Mesendoderm (in vitro differentiated cells): ENCODE measurements around the gene SLC9B2. TPM values are rescaled to one million over a fixed set of nuclear protein-coding genes. Genes with fewer than 3 reads are reported as not detected.
A peak's percentile ranks its signal among the peaks of the same experiment; 100 is the strongest.

Experiments
- DNase-seq: peaks from one replicate; pipeline ENCODE4 v3.0.0; 2013
- H2AK5ac ChIP-seq: 2 replicates; pipeline ENCODE4 v1.6.1; 2013; ENCODE audit warnings: low read length, inconsistent platforms
- H2BK120ac ChIP-seq: 2 replicates; pipeline ENCODE4 v1.6.1; 2013; ENCODE audit warnings: low read depth, mild to moderate bottlenecking, low read length, moderate library complexity, mixed read lengths
- H2BK15ac ChIP-seq: replicated peaks from 2 replicates; pipeline ENCODE4 v1.6.1; 2013; ENCODE audit warnings: low read depth, mild to moderate bottlenecking, moderate library complexity
- H2BK5ac ChIP-seq: 2 replicates; pipeline ENCODE4 v1.6.1; 2013; ENCODE audit warnings: low read length, inconsistent platforms
- H3K18ac ChIP-seq: 2 replicates; pipeline ENCODE4 v1.6.1; 2013; ENCODE audit warnings: mild to moderate bottlenecking, low read length, mixed read lengths
- H3K23ac ChIP-seq: one replicate; pipeline ENCODE4 v1.6.1; 2013; ENCODE audit warnings: low read length
- H3K27ac ChIP-seq: 2 replicates; pipeline ENCODE4 v1.5.1; 2013; ENCODE audit warnings: low read depth, mild to moderate bottlenecking, inconsistent platforms, low read length, moderate library complexity
- H3K27me3 ChIP-seq: 2 replicates; pipeline ENCODE4 v1.6.1; 2013; ENCODE audit warnings: low read length, control low read depth, mild to moderate bottlenecking, inconsistent platforms; ENCODE audit not compliant: insufficient read depth, poor library complexity
- H3K36me3 ChIP-seq: 2 replicates; pipeline ENCODE4 v1.6.1; 2013; ENCODE audit warnings: low read length, inconsistent platforms; ENCODE audit not compliant: control insufficient read depth, insufficient read depth
- H3K4ac ChIP-seq: one replicate; pipeline ENCODE4 v1.6.1; 2013; ENCODE audit warnings: low read depth, mild to moderate bottlenecking, low read length, moderate library complexity
- H3K4me1 ChIP-seq: 2 replicates; pipeline ENCODE4 v1.6.1; 2013; ENCODE audit warnings: low read depth, low read length, inconsistent platforms; ENCODE audit not compliant: control insufficient read depth
- H3K4me2 ChIP-seq: 2 replicates; pipeline ENCODE4 v1.6.1; 2013; ENCODE audit warnings: low read length
- H3K4me3 ChIP-seq: 2 replicates; pipeline ENCODE4 v1.5.1; 2013; ENCODE audit warnings: mild to moderate bottlenecking, low read length
- H3K56ac ChIP-seq: one replicate; pipeline ENCODE4 v1.6.1; 2013; ENCODE audit warnings: low read length
- H3K79me1 ChIP-seq: 2 replicates; pipeline ENCODE4 v1.6.1; 2013; ENCODE audit warnings: low read length, inconsistent platforms
- H3K79me2 ChIP-seq: 2 replicates; pipeline ENCODE4 v1.6.1; 2013; ENCODE audit warnings: mild to moderate bottlenecking, low read length; ENCODE audit not compliant: control insufficient read depth, insufficient read depth
- H3K9ac ChIP-seq: 2 replicates; pipeline ENCODE4 v1.6.1; 2013; ENCODE audit warnings: low read length, inconsistent platforms
- H4K5ac ChIP-seq: one replicate; pipeline ENCODE4 v1.6.1; 2013; ENCODE audit warnings: low read length
- H4K8ac ChIP-seq: one replicate; pipeline ENCODE4 v1.6.1; 2013; ENCODE audit warnings: low read depth, mild to moderate bottlenecking, control low read depth, low read length, moderate library complexity
- WGBS: extraction: QIAGEN DNeasy Blood & Tissue Kit; methylation state at CpG from one replicate; pipeline ENCODE4 v1.1.7; 2013; ENCODE audit warnings: low lambda C conversion rate, missing lambda C conversion rate; ENCODE audit not compliant: insufficient coverage; ENCODE audit errors: extremely low coverage; 5-methylcytosine and 5-hydroxymethylcytosine counted together
- polyA plus RNA-seq, 2 experiments: library from polyadenylated mRNA; stranded (reverse); fragments of 200-250 nt; gene quantifications; one replicate each; pipeline ENCODE4 v1.2.3, GENCODE V29; 2013

Gene SLC9B2
- polyA plus RNA-seq (2013, experiment 1 of 2): 5.8 TPM
- 6.5 TPM for polyA plus RNA-seq (2013, experiment 2 of 2)

- peak within 1 kb of the TSS; percentile 52 for H3K4me3 ChIP-seq
- H2BK5ac ChIP-seq: no peak within 1 kb of the TSS
- H3K18ac ChIP-seq: peak within 1 kb of the TSS; percentile 34
These were observed at the start of gene SLC9B2 for GRCh38 chr4:103076747-103077347. SLC9B2 (minus strand) TSS chr4:103076761; CDS start chr4:103067550, 9,211 bp downstream.

GRCh38 chr4:103126126-103126525 lies 49.6 kb upstream of the SLC9B2 start:
- H3K4me2 ChIP-seq: no peak overlapping the region
- no peak overlapping the region for H3K56ac ChIP-seq
- no peak overlapping the region for H2AK5ac ChIP-seq
- no peaks in the 10 kb centered on the region for H3K4me1 ChIP-seq
- H3K36me3 ChIP-seq: no peaks in the 10 kb centered on the region
- H2BK120ac ChIP-seq: no peak overlapping the region
- H2BK15ac ChIP-seq: no peak overlapping the region
- H3K27me3 ChIP-seq: no peaks in the 10 kb centered on the region
- H3K9ac ChIP-seq: no peak overlapping the region
- no peak overlapping the region for H4K8ac ChIP-seq
- no peaks in the 10 kb centered on the region for H3K79me2 ChIP-seq
- no peak overlapping the region for H3K4ac ChIP-seq
- H3K79me1 ChIP-seq: no peaks in the 10 kb centered on the region
- H3K4me3 ChIP-seq: no peak overlapping the region
- H3K23ac ChIP-seq: no peak overlapping the region
- WGBS: no CpG with 5 or more reads among the region's 3 CpGs
- no peak overlapping the region for H4K5ac ChIP-seq
- H3K27ac ChIP-seq: no peak overlapping the region
- H2BK5ac ChIP-seq: no peak overlapping the region
- no peak overlapping the region for H3K18ac ChIP-seq
- no peak for DNase-seq

More at GRCh38 chr4:103076747-103077347, at the start of gene SLC9B2:
- H4K8ac ChIP-seq: peak within 1 kb of the TSS; percentile 67
- no peak within 1 kb of the TSS for H2AK5ac ChIP-seq
- peak within 1 kb of the TSS; percentile 16 for H3K27ac ChIP-seq
- H3K4ac ChIP-seq: no peak within 1 kb of the TSS
- H3K4me1 ChIP-seq: no peaks in the 10 kb centered on the region
- H2BK15ac ChIP-seq: no peak within 1 kb of the TSS
- WGBS: no CpG with 5 or more reads among the region's 21 CpGs
- no peaks in the 10 kb centered on the region for H3K79me2 ChIP-seq
- H3K23ac ChIP-seq: no peak within 1 kb of the TSS
- no peaks in the 10 kb centered on the region for H3K79me1 ChIP-seq
- peak within 1 kb of the TSS; percentile 70 for H3K4me2 ChIP-seq
- no peak within 1 kb of the TSS for H4K5ac ChIP-seq
- peak within 1 kb of the TSS; percentile 75 for H3K9ac ChIP-seq
- H3K56ac ChIP-seq: peak within 1 kb of the TSS; percentile 90
- no peaks in the 10 kb centered on the region for H3K27me3 ChIP-seq
- no peak for DNase-seq
- H3K36me3 ChIP-seq: no peaks in the 10 kb centered on the region
- no peak within 1 kb of the TSS for H2BK120ac ChIP-seq

GRCh38 chr4:103123114-103123513 lies 46.6 kb upstream of the SLC9B2 start:
- Histone ChIP-seq H3K23ac (no peak overlapping the region), H3K27ac (no peak overlapping the region), H3K4me1 (no peaks in the 10 kb centered on the region), H4K5ac (no peak overlapping the region), H2BK5ac (no peak overlapping the region), H3K4me3 (no peak overlapping the region), H3K9ac (no peak overlapping the region), H2AK5ac (no peak overlapping the region), H2BK120ac (no peak overlapping the region), H3K18ac (no peak overlapping the region), H3K4me2 (no peak overlapping the region), H3K56ac (no peak overlapping the region), H3K36me3 (no peaks in the 10 kb centered on the region), H3K79me2 (no peaks in the 10 kb centered on the region), H2BK15ac (no peak overlapping the region), H3K79me1 (no peaks in the 10 kb centered on the region), H3K27me3 (no peaks in the 10 kb centered on the region), H4K8ac (no peak overlapping the region), H3K4ac (no peak overlapping the region)
- WGBS: no CpG with 5 or more reads among the region's 3 CpGs
- DNase-seq: no peak

- Histone ChIP-seq H3K4ac (no peak overlapping the region), H3K23ac (no peak overlapping the region), H2BK5ac (no peak overlapping the region), H4K8ac (no peak overlapping the region), H3K4me1 (no peaks in the 10 kb centered on the region), H4K5ac (no peak overlapping the region), H3K27ac (no peak overlapping the region), H2AK5ac (no peak overlapping the region), H3K9ac (no peak overlapping the region), H3K36me3 (no peaks in the 10 kb centered on the region), H3K18ac (no peak overlapping the region), H3K56ac (no peak overlapping the region), H2BK15ac (no peak overlapping the region), H2BK120ac (no peak overlapping the region), H3K79me1 (no peaks in the 10 kb centered on the region), H3K79me2 (no peaks in the 10 kb centered on the region), H3K4me2 (no peak overlapping the region), H3K4me3 (no peak overlapping the region), H3K27me3 (no peaks in the 10 kb centered on the region)
- WGBS: no CpG with 5 or more reads among the region's 1 CpG
- DNase-seq: no peak
These were observed 41.6 kb upstream of the SLC9B2 start for GRCh38 chr4:103118166-103118565.

- no peak overlapping the region for H3K4me3 ChIP-seq
- H2AK5ac ChIP-seq: no peak overlapping the region
- H3K4me2 ChIP-seq: no peak overlapping the region
- no peaks in the 10 kb centered on the region for H3K79me1 ChIP-seq
- H4K5ac ChIP-seq: no peak overlapping the region
- H3K4ac ChIP-seq: no peak overlapping the region
- H3K36me3 ChIP-seq: peaks cover 12% of the 10 kb centered on the region
- no peaks in the 10 kb centered on the region for H3K27me3 ChIP-seq
- no peak overlapping the region for H3K23ac ChIP-seq
- no peak for DNase-seq
- WGBS: no CpG with 5 or more reads among the region's 4 CpGs
- H2BK15ac ChIP-seq: no peak overlapping the region
- no peak overlapping the region for H3K18ac ChIP-seq
- no peak overlapping the region for H2BK5ac ChIP-seq
- no peak overlapping the region for H3K9ac ChIP-seq
- H3K79me2 ChIP-seq: no peaks in the 10 kb centered on the region
- H4K8ac ChIP-seq: no peak overlapping the region
- no peak overlapping the region for H2BK120ac ChIP-seq
- no peak overlapping the region for H3K27ac ChIP-seq
- no peaks in the 10 kb centered on the region for H3K4me1 ChIP-seq
- no peak overlapping the region for H3K56ac ChIP-seq
These were observed 35.0 kb upstream of the SLC9B2 start for GRCh38 chr4:103111598-103111997.

- Histone ChIP-seq H3K4ac (no peak overlapping the region), H3K23ac (no peak overlapping the region), H3K9ac (no peak overlapping the region), H2BK15ac (no peak overlapping the region), H3K79me1 (no peaks in the 10 kb centered on the region), H4K5ac (no peak overlapping the region), H4K8ac (no peak overlapping the region), H3K27ac (no peak overlapping the region), H3K27me3 (no peaks in the 10 kb centered on the region), H3K36me3 (peaks cover 12% of the 10 kb centered on the region), H2BK120ac (no peak overlapping the region), H3K4me3 (no peak overlapping the region), H2BK5ac (no peak overlapping the region), H3K4me2 (no peak overlapping the region), H3K56ac (no peak overlapping the region), H3K4me1 (no peaks in the 10 kb centered on the region), H3K18ac (no peak overlapping the region), H2AK5ac (no peak overlapping the region), H3K79me2 (no peaks in the 10 kb centered on the region)
- no peak for DNase-seq
- WGBS: no CpG with 5 or more reads among the region's 4 CpGs
These were observed 32.0 kb upstream of the SLC9B2 start for GRCh38 chr4:103108542-103108941.
